Pancreas (tissue), 10 donors: ENCODE data around the gene GMPPA. TPM values are rescaled to one million over a fixed set of nuclear protein-coding genes. Genes with fewer than 3 reads are reported as not detected.

Experiments
- ATAC-seq, 4 donors: fragments of 200-7000 bp; cut with Tn5 transposase; one replicate each; pipeline versions ENCODE4 v1.8.0 to v1.9.1; 2020; ENCODE audit warnings: mild to moderate bottlenecking in 4 of 4, moderate library complexity in 4 of 4
- DNase-seq, 6 donors: peaks; one replicate each; pipeline ENCODE4 v3.0.0-alpha.2; 2020
- FAIRE-seq: peaks from 2 replicates; lab custom pipeline; 2012; peaks lifted over from hg19 to GRCh38; lab: Jason Lieb, UNC
- H3K27ac ChIP-seq, 4 donors: fragments of 200-600 bp; sonication (generic); 1 replicate in 3 of 4; 2 replicates in 1 of 4; pipeline versions ENCODE4 v1.5.0 to v1.8.0; 2020
- H3K27me3 ChIP-seq, 4 donors: fragments of 200-600 bp; one replicate each; pipeline ENCODE4 v1.8.0; 2021
- H3K36me3 ChIP-seq, 3 donors: fragments of 200-600 bp; sonication (generic) in 1 of 3; one replicate each; pipeline versions ENCODE4 v1.5.0 to v1.8.0; 2020 to 2021
- H3K4me1 ChIP-seq, 3 donors: fragments of 200-600 bp; one replicate each; pipeline ENCODE4 v1.8.0; 2021
- H3K4me3 ChIP-seq, 4 donors: fragments of 200-600 bp; sonication (generic) in 2 of 4; one replicate each; pipeline versions ENCODE4 v1.5.0 to v1.8.0; 2020 to 2021
- H3K9me3 ChIP-seq, 4 donors: fragments of 200-600 bp; one replicate each; pipeline ENCODE4 v1.8.0; 2021
- CTCF ChIP-seq, 4 donors: fragments of 200-600 bp; sonication (generic) in 3 of 4; IDR thresholded peaks; one replicate each; pipeline versions ENCODE4 v1.5.0 to v1.8.0; 2021; ENCODE audit warnings: antibody characterized with exemption in 4 of 4
- WGBS, 2 donors: extraction: QIAGEN DNeasy Blood & Tissue Kit; methylation state at CpG; one replicate each; pipeline ENCODE4 v1.1.7; 2013; 5-methylcytosine and 5-hydroxymethylcytosine counted together
- intact Hi-C, 3 donors: fragments of 100-400 bp; cut with DNase I; formaldehyde crosslinking; loops; one replicate each; pipeline versions ENCODE4 v1.11.1 to v1.14.2; 2022
- polyA plus RNA-seq, 2 donors: library from polyadenylated mRNA; stranded (reverse); fragments of 200-250 nt; gene quantifications; one replicate each; pipeline ENCODE4 v1.2.3, GENCODE V29; 2013
- total RNA-seq, 6 donors: library from RNA; stranded (reverse); fragmentation: NEBNext Ultra II Directional in 4 of 6; extraction: Animal tissue kit (Norgen Biotek cat#: 25700) in 4 of 6; gene quantifications; one replicate each; pipeline versions ENCODE4 v1.2.1 to v1.2.4, GENCODE V29; 2021 to 2023
- donor health status: healthy with polysubstance abuse.
- donor health status: DM: no; HTN: no; CAD: no; lungs with moderate emphysema.
- donor health status: DM: no; HTN: no; CAD: no.
- donor health status: control.
- donor health status: control.
- donor health status: Bipolar disorder and iron deficiency.
- donor health status: DM: yes; HTN: yes; CAD: no.
- donor health status: DM: no; HTN: no; CAD: no.
- donor health status: DM: no; HTN: no; CAD: no.
- donor health status: DM: yes; HTN: yes; CAD: no.

GMPPA gene
- total and polyA plus RNA-seq, 8 donors, result 24.4 to 90.8 (median 35.6) TPM

GRCh38 chr2:219491278-219491963 is 7.3 kb upstream of the GMPPA start:
- Histone ChIP-seq H3K4me3 (no peak overlapping the region), H3K27me3 (no peaks in the 10 kb centered on the region), H3K27ac (no peak overlapping the region), H3K9me3 (no peaks in the 10 kb centered on the region), H3K4me1 (no peaks in the 10 kb centered on the region), H3K36me3 (no peaks in the 10 kb centered on the region)
- intact Hi-C loops, result no loop called here
- WGBS, 2 donors, result 63 to 72% methylated on average over 14 of the region's 14 CpGs
- peak in 1 of 6 donors; percentile 63 for DNase-seq
- ATAC-seq, result no peak
- TF ChIP-seq CTCF (IDR thresholded peaks at IDR 0.05), result no peak
- FAIRE-seq, result no peak

- no peak for DNase-seq
- FAIRE-seq, result no peak
- 58 to 59% methylated on average over 15 to 20 of the region's 20 CpGs for WGBS, 2 donors
- ATAC-seq, result no peak
- H3K4me1 ChIP-seq, result peaks cover 0 to 5% (median 0%) of the 10 kb centered on the region in 3 donors
- H3K4me3 ChIP-seq, result no peak overlapping the region
- H3K27me3 ChIP-seq, result no peaks in the 10 kb centered on the region
- intact Hi-C loops, result no loop called here
- no peak for TF ChIP-seq CTCF (IDR thresholded peaks at IDR 0.05)
- no peaks in the 10 kb centered on the region for H3K9me3 ChIP-seq
- H3K36me3 ChIP-seq, result no peaks in the 10 kb centered on the region
- H3K27ac ChIP-seq, result no peak overlapping the region
Measured at GRCh38 chr2:219492575-219492974, 6.1 kb upstream of the GMPPA start.

- Histone ChIP-seq H3K27me3 (no peaks in the 10 kb centered on the region), H3K4me1 (peaks cover 0 to 6% (median 0%) of the 10 kb centered on the region in 3 donors), H3K27ac (no peak overlapping the region), H3K4me3 (no peak overlapping the region), H3K36me3 (no peaks in the 10 kb centered on the region), H3K9me3 (no peaks in the 10 kb centered on the region)
- no peak for FAIRE-seq
- TF ChIP-seq CTCF (IDR thresholded peaks at IDR 0.05), result no peak
- intact Hi-C loops, result no loop called here
- peak in 1 of 6 donors; percentile 35 for DNase-seq
- 88 to 93% methylated on average over 5 of the region's 5 CpGs for WGBS, 2 donors
- no peak for ATAC-seq
Measured at GRCh38 chr2:219493086-219493485, 5.6 kb upstream of the GMPPA start.

GRCh38 chr2:219494952-219495530 is 3.6 kb upstream of the GMPPA start:
- WGBS, 2 donors, result 16 to 20% methylated on average over 10 of the region's 10 CpGs
- Histone ChIP-seq H3K27me3 (no peaks in the 10 kb centered on the region), H3K36me3 (no peaks in the 10 kb centered on the region), H3K4me3 (no peak overlapping the region), H3K4me1 (peaks cover 0 to 12% (median 4%) of the 10 kb centered on the region in 3 donors), H3K27ac (no peak overlapping the region), H3K9me3 (no peaks in the 10 kb centered on the region)
- TF ChIP-seq CTCF (IDR thresholded peaks at IDR 0.05), result peak in 1 of 4 donors; percentile 35
- FAIRE-seq (no peak), ATAC-seq (no peak), DNase-seq (peak in 1 of 6 donors; percentile 28)
- intact Hi-C loops, result no loop called here
